SK-N-MC (cell line): ENCODE data around the gene ATXN7.
A peak's percentile ranks its signal among the peaks of the same experiment; 100 is the strongest.

Source experiments
- DNase-seq: peaks from one replicate; pipeline ENCODE4 v3.0.0-alpha.2; 2011; ENCODE audit warnings: low read depth, low spot score
- H3K27ac ChIP-seq: fragments of 200-600 bp; sonication (generic); 2 replicates; pipeline ENCODE4 v1.5.1; 2016; ENCODE audit warnings: mixed run types
- H3K36me3 ChIP-seq: fragments of 200-600 bp; sonication (generic); 2 replicates; pipeline ENCODE4 v1.6.1; 2017; ENCODE audit warnings: antibody characterized with exemption, low read length, mixed read lengths; ENCODE audit not compliant: insufficient read depth
- H3K4me3 ChIP-seq: fragments of 200-600 bp; sonication (generic); 2 replicates; pipeline ENCODE4 v1.5.1; 2016
- H3K9ac ChIP-seq: fragments of 200-600 bp; sonication (generic); 2 replicates; pipeline ENCODE4 v1.8.0; 2017; ENCODE audit warnings: mixed run types, mixed read lengths; ENCODE audit not compliant: insufficient read length
- H3K9me3 ChIP-seq: fragments of 200-600 bp; sonication (generic); 2 replicates; pipeline ENCODE4 v1.6.1; 2017; ENCODE audit warnings: low read depth, mild to moderate bottlenecking, antibody characterized with exemption, low read length, moderate library complexity, mixed read lengths
- EZH2 ChIP-seq: fragments of 200-600 bp; sonication (generic); IDR thresholded peaks from one replicate; pipeline ENCODE4 v1.6.1; 2017; ENCODE audit warnings: antibody characterized with exemption
- FOXP2 ChIP-seq: optimal IDR thresholded peaks from 2 replicates; pipeline ENCODE3; 2011; ENCODE audit warnings: mild to moderate bottlenecking, moderate library complexity; ENCODE audit not compliant: insufficient read depth; ENCODE audit errors: extremely low read length, control extremely low read depth
- POLR2AphosphoS5 ChIP-seq: IDR thresholded peaks from 2 replicates; pipeline ENCODE4 v1.6.1; 2012; ENCODE audit warnings: mild to moderate bottlenecking, low read depth, low read length, borderline replicate concordance

Gene ATXN7

DNA sequence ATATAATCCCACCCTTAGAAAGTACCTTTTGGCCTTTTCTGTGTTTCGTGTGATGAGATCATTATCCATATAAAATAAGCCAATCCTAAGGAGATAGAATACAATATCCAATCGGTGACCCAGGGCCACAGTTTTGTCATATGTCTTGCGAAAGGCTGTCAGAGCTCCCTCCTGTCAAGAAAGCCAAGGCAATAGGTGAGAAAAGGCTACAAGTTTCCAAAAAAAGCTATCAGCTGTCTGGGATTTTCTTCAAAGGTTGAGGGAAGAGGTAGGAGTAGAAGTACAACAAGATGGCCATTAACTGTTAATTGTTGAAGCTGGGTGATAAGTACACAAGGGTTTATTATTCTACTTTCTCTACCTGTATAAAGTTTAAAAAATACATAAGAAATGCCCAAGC lies 155.6 kb downstream of the ATXN7 start:
- no peak overlapping the region for H3K4me3 ChIP-seq
- no peaks in the 10 kb centered on the region for H3K9me3 ChIP-seq
- DNase-seq = no peak
- H3K36me3 ChIP-seq = peaks cover 36% of the 10 kb centered on the region
- no peak overlapping the region for H3K9ac ChIP-seq
- no peak overlapping the region for H3K27ac ChIP-seq
- TF ChIP-seq EZH2 = no peak
- no peak for TF ChIP-seq POLR2AphosphoS5
- no peak for TF ChIP-seq FOXP2

DNA sequence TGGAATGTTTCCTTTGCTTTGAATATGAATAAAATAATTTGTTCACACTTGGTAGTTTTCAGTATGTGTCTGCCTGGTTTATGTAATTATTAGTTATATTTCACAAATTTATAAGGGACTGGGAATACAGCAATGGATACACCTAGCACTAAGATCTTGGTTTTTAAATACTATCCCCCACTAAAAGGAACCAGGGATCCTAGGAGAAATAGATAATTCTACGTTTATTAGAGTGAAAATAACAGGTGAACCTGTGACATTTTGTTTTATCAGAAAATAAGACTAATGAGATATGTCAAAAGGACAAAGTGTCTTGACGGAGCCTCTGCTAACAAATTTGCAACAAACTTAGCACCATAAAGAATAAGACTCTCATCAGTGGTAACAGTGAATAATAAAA lies 156.2 kb downstream of the ATXN7 start:
- Histone ChIP-seq H3K27ac (no peak overlapping the region), H3K4me3 (no peak overlapping the region), H3K36me3 (peaks cover 30% of the 10 kb centered on the region), H3K9me3 (no peaks in the 10 kb centered on the region), H3K9ac (no peak overlapping the region)
- TF ChIP-seq FOXP2 = no peak
- no peak for TF ChIP-seq EZH2
- no peak for TF ChIP-seq POLR2AphosphoS5
- no peak for DNase-seq

DNA sequence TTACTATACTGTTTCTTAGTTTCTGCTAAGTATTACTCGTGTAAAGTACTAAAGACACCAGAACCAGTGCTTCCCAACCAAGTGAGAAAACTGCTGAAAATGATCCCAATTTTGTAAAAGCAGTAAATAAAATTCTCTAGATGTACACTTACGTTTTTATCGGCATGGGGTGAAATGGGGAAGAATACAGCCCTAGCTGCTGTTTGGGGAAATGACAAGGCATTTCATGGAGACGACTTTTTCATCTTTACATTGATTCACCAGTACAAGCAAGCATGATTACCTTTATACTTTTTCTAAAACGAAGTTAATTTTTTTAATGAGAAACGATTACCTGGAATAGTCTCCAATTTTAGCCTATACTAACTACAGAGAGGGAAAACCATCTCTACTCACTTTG lies 158.3 kb downstream of the ATXN7 start:
- Histone ChIP-seq H3K9ac (peak overlapping the region; percentile 88), H3K27ac (no peak overlapping the region), H3K9me3 (no peaks in the 10 kb centered on the region), H3K4me3 (peak overlapping the region; percentile 79), H3K36me3 (peaks cover 24% of the 10 kb centered on the region)
- DNase-seq = no peak
- no peak for TF ChIP-seq FOXP2
- no peak for TF ChIP-seq POLR2AphosphoS5
- TF ChIP-seq EZH2 = no peak

- Histone ChIP-seq H3K36me3 (peaks cover 17% of the 10 kb centered on the region), H3K9ac (peak overlapping the region; percentile 88)
- DNase-seq = no peak
Measured at GRCh38 chr3:64022451-64023186, 159.0 kb downstream of the ATXN7 start.

GRCh38 chr3:64023187-64023860 lies 159.7 kb downstream of the ATXN7 start, which contains the start of gene PSMD6:
Gene PSMD6, minus strand, starts transcription at chr3:64023494. Its CDS starts 75 bp downstream, at chr3:64023419.
- Histone ChIP-seq H3K9ac (peak within 1 kb of the TSS; percentile 88), H3K4me3 (peak within 1 kb of the TSS; percentile 79), H3K27ac (no peak within 1 kb of the TSS), H3K9me3 (no peaks in the 10 kb centered on the region), H3K36me3 (peaks cover 10% of the 10 kb centered on the region)
- DNase-seq = no peak
- TF ChIP-seq EZH2 (no peak), POLR2AphosphoS5 (peak; percentile 85)

More at GRCh38 chr3:64022451-64023186, 159.0 kb downstream of the ATXN7 start:
- H3K4me3 ChIP-seq = peak overlapping the region; percentile 79
- TF ChIP-seq FOXP2 = no peak
- no peak for TF ChIP-seq POLR2AphosphoS5
- no peak for TF ChIP-seq EZH2
- H3K9me3 ChIP-seq = no peaks in the 10 kb centered on the region
- H3K27ac ChIP-seq = no peak overlapping the region

DNA sequence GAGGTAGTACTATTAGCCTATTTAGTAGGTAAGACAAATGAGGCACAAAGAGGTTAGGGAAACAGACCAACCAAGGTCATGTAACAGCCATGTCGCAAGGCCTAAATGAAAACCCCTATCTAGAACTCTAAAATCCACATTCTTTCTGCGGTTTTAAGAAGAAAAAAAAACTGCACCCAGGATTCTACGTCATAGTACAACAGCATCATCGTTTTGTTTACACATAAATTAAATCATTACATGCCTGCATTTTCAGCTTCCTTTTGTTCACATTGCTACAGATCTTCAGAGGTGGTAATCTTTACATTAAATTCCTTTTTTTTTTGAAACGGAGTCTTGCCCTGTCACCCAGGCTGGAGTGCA lies 160.2 kb downstream of the ATXN7 start:
- TF ChIP-seq FOXP2 = no peak
- no peak for TF ChIP-seq POLR2AphosphoS5
- no peak for TF ChIP-seq EZH2
- H3K9me3 ChIP-seq = no peaks in the 10 kb centered on the region
- no peak overlapping the region for H3K27ac ChIP-seq
- no peak for DNase-seq
- peaks cover 8% of the 10 kb centered on the region for H3K36me3 ChIP-seq
- H3K4me3 ChIP-seq = peak overlapping the region; percentile 79
- H3K9ac ChIP-seq = no peak overlapping the region

DNA sequence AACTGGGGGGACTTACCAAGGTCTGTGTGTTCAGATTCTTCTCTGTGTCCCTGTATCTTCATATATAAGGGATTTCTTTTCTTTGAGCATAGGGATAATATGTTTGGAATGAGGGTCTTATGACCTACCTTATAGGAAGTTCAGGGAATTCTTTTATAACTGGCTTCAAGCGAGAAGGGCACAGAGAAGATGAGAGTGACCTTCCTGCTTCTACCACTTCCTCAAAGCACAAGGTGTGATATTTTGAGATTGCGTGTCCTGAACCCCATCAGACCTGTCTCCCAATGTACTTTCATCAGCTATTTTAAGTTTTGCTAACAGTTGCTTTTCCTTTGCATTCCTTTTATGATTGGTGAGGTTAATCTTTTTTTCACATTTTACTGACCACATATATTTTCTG lies 162.7 kb downstream of the ATXN7 start:
- Histone ChIP-seq H3K4me3 (no peak overlapping the region), H3K27ac (no peak overlapping the region), H3K9me3 (no peaks in the 10 kb centered on the region), H3K36me3 (no peaks in the 10 kb centered on the region), H3K9ac (no peak overlapping the region)
- TF ChIP-seq EZH2 (no peak), FOXP2 (no peak), POLR2AphosphoS5 (no peak)
- no peak for DNase-seq

DNA sequence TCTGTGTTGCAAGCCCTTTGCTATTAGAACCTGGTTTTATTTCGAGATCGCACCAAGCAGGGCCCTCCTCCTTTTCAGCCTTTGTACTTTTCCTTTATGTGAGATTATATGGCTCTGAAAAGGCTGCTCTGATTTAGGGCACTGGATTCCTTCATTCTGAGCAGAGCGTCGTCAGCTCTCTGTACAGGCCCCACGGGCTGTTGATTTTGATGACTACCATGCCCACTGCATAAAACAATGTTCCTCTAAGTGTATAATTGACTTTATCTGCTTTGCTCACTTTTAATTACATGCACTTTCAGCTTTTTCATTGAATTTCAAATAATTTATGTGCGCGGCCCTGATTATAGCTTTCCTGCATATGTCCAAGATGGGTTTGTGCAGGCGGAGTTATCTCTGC lies 164.0 kb downstream of the ATXN7 start:
- no peak for DNase-seq
- H3K9ac ChIP-seq = no peak overlapping the region
- no peaks in the 10 kb centered on the region for H3K36me3 ChIP-seq
- no peak overlapping the region for H3K27ac ChIP-seq
- no peaks in the 10 kb centered on the region for H3K9me3 ChIP-seq
- no peak overlapping the region for H3K4me3 ChIP-seq
- TF ChIP-seq EZH2 (no peak), FOXP2 (no peak), POLR2AphosphoS5 (no peak)
